Superior temporal gyrus (tissue), 1 donor: ENCODE measurements around the gene ZNF365.
A peak's percentile ranks its signal among the peaks of the same experiment; 100 is the strongest.

Experiments used
- DNase-seq: peaks from one replicate; pipeline ENCODE4 v3.0.0-alpha.2; 2016; ENCODE audit errors: extremely low spot score

The ZNF365 gene

DNA sequence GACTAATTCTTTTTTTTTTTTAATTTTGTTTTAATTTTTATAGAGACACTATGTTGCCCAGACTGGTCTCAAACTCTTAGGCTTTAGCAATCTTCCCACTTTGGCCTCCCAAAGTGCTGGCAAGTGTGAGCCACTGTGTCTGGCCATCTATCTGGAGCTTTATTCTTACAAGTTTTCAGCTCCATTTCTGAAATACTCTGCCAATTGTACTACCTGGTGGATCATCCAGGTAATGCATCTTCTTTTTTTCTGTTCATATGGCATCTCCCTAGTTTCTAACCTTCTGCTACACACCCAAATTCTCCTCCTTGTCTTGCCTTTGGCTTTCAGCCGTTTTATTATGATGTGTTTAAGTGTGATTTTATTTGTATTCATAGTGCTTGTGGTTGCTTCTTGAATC is 40.2 kb downstream of the ZNF365 start:
- no peak for DNase-seq

DNA sequence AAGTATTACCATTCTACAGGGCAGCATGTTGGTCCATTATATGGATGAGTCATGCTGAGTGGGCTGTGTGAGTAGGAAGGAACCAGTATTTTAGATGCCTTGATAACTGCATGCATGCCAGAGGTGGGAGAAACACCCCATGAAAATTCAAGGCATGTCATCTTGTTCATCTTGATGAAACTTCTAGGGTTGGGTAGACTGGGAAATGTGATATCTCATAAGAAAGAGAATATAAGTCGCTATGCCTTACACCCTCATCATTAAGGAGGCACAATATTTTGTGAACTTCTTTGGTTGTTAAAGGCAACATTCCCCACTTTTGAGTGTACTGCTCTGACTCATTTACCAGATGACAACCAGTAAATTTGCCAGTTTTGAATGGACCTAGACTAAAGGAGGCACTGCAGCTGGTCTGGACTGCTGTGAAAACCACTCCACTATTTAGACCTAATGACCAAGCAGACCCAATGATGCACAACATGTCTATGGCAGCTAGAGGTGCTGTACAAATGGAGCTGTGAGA is 48.0 kb downstream of the ZNF365 start:
- no peak for DNase-seq

DNA sequence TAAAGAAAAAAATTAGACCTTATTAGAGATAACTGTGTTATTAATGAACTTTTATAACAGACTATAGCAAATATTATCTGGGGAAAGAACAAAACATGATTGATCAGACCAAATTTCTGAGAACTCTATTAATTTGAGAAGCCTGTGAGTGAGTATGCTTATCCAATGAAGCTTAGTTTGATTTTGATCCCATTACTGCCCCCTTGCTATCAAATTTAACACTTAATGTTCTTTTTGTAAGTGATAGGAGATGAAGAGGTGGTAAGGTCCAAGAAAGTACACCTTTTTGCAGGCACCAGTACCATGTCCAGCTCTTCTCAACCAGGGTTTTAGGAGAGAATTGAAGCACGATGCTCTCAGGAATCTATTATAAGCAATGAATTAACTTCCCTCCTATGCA is 49.9 kb downstream of the ZNF365 start:
- no peak for DNase-seq

DNA sequence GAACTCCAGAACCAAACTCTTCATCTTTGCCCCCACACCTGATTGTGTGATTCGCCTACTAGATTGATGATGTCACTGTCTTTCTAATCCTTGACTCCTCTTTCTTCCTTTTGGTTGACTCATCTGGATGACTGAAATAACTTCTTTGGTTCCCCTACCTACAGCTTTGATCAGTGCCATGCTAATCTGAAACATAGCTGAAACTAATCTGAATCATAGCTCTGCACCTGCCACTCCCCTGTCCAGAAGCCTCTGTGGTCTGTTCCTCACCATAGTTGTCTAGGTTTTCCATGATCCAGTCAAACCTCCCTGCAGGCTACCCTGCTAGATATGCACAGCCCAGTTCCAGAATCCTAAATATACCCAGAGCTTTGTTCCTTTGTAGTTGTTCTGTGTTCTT is 51.9 kb downstream of the ZNF365 start:
- DNase-seq: no peak

DNA sequence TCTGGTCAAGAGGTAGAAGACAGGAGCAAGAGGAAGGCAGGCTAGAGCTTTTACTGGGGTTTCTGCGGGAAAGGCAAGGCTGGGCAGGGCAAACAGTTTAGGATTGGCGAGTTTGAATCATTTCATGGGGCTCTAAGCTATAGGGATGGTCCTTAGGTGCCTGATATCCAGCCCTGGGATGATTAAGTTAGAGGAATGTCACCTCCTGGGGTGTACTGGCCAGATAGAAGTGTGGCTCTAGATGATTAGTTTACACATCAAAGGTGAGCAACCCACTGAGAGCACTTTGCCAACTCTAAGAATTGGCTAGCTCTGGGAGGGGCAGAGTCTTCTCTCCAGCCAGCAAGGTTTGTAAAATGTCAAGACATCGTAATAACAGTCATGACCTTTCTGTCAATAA is 52.4 kb downstream of the ZNF365 start:
- DNase-seq: no peak

DNA sequence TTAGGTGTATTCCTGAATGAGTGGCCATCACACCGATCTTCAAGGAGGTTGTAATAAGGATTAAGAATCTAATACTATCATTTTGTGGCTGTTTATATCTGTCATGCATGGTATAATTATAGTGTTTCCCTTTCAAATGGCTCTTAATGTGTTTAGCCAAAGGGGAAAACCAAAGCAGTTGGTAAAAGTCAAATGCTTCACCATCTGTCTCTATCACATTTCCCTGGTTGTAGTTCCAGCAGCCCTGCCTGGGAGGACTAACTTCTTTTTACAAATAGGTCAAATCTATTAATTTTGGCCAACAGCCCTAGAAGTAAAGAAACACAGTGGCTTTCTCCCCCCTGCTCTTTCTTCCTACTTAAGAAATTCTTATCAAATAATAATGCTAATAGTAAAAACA is 56.7 kb downstream of the ZNF365 start:
- DNase-seq: no peak

DNA sequence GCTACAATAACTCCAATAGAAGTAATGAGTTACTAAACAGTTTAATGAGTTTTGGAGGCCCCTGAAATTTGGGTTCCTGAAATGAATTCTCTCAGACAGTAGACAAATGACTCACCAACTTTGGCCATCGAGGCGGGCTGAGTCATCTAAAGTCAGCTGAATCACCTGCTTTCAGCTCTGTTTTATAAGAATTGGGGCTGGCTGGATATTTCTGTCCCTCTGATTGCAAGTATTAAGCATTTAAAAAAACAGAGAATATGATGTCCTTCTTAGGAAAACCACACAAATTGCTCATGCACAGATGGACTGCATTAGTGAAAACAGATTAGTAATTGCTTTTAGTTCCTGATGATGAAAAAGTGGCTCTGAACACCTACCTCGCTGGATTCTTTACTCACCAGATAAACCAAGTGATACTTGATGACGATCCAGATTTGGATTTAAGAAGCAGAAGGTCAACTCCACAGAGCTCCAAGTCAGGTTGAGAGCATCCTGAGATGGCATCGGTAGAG is 59.1 kb downstream of the ZNF365 start:
- DNase-seq: peak; percentile 71

DNA sequence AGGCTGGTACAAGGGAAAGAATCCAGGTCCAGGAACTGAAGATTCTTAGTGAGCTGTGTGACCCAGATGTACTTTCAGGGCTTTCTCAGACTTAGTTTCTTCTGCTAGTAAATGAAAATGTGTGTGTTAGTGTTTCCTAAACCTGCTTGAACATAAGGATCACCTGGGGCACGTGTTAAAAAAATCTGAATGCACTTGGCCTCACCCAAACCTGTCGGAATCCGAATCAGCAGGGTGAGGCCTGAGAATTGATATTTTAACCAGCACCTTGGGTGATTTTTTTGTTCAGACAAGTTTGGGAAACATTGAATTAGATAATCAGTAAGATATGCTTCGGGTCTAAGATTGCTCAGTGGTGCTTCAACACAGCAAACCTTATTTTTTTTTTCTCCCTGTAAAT is 59.7 kb downstream of the ZNF365 start:
- DNase-seq: no peak

DNA sequence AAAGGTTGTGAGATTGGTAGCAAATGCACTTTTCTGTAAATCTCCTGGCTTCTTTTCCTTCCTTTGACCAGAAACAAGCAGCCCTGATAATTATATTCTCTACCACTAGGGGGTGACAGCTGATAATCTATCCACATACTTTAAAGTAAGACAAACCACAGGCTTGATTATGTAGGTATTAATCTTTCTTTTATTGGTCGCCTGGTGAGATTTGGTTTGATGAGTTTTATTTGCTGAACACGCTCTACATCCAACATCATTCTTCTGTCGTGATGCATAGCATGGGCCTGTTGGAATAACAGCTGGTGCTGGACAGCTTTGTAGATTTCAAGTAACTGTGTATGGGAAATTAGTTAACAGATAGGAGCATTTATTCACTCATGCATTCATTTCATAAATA is 63.5 kb downstream of the ZNF365 start:
- DNase-seq: peak; percentile 96

DNA sequence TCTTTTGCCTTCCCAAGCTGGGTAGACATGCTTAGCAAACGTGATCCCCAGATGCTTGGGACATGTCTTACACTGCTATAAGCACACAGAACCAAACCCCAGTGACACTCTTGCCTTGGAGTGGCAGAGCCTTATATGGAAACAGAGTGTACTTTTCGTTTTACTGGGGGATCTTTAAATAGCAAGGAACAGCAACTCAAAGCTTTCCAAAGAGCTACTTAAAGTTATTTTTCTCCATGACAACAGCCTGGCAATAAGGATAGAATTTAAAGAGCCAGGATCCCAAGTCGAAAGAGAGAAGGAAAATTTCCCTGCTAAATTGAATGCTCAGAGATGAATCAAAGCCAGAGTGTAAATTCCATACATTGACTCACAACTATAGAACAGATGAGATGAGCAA is 67.8 kb downstream of the ZNF365 start:
- peak; percentile 64 for DNase-seq

DNA sequence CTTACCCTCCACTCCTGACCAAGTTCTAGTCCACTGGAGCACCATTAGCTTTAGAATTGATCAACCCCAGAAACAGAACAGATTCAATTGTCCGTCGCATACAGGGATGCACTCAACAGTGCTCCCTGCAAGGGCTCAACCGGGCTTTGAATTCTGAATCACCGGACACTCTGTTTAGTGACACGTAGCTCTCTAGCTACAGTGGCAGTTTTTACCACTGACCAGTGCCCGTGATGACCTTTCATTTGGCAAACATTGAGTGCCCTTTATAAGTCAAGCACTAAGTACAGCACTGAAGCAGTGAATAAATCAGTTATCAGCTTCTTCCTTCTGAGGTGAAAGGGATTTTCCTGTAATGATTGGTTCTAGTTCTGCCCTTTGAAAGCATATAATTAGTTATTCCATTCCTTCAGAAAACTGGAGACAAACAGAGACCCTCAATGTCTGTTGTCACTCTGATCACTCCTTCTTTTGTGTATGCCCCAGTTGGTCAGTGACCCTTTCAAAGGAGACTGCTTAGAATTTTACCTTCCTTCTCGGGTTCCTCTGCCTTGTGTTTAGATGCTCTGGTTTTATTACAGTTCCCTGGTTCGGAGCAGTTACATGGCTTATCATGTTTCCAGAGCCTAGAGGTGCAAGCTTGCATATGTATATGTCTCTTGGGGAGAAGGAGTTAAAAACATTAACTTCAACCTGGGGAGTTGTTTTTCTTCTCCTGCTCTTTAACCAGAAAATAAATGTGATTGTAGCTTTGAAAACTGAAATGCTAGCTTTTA is 68.9 kb downstream of the ZNF365 start:
- no peak for DNase-seq

DNA sequence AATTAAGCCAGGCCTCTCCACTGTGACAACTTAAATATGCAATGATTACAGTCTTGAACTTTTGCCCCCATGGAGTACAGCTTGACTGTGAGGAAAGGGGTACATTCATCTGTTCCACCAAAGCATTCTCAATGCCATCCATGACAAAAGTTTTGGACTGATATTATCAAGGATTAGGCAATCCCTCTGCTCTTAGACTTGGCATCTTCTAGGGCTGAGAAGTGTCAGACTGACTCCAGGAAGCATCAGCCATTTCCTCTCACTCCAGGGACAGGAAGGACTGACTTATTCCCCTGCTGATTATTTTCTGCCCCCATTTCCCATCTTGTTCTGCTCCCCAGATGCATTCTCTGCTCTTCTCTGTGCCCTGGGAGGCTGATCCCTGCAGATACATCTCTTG is 69.7 kb downstream of the ZNF365 start:
- no peak for DNase-seq

DNA sequence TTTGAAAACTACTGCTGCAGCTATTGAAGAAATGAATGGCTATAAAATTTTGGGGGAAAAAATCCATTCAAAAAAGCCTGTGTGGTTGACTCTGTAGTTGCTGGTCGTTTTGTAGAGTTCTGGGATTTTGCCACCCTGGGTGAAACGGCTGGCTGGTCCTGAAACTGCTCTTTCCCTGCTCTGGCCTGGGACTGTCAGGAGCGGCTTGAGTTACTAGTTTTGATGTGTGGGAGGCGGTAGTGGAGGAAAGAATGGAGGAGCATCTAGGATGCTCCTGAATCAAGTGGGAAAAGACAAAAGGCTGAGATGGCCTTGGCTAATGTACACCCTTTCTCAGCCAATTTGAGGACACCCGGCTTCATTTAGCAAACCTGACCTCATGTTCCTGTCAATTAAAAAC is 72.5 kb downstream of the ZNF365 start:
- DNase-seq: no peak

DNA sequence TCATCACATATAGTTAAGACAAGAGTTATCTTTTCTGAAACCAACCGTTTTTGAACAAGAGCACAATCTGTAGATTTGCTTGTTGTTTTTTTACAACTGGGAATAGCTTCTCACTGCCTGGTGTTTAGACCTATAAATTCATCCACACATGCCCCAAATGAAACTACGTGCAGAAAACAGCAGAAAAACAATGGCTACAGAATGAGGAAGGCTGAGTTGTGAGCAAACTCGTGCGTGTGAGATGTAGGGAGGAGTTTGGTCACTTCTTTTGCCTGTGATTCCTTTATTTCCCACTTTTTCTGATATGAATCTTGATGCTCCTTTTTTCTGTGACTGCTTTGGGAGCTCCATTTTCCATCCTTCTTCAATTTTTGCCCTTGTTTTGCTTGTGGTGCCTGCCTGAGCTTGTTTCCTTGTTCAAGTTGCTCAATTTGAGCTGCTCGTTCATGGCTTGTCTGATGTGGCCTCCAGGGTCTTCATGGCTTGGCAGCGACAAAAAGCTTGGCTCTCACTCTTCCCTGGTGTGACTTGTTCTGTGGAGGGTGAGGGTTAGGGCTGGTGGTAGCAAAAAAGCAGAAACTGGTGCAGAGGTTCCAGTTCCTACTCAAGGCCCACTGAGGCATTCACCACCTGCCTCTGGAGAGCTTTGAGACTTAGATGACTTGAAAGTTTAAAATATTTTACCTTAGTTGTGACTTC is 76.9 kb downstream of the ZNF365 start:
- DNase-seq: no peak

DNA sequence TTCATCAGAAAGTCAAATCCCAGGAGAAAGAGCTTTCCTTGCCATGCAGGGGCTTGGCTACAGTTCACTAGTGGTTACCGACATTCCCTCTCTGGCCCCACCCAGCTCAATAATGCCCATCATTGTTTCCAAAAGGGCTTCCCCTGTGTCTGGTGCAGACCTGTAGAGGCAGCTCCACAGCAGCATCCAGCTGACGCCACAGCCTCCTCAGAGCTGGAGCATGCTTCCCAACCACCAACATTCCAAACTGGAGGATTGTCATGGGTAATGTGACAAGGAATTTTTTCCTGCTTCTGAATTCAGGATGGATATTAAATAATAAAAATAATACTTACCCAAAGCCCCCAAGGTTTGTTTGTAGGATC is 77.4 kb downstream of the ZNF365 start:
- DNase-seq: no peak
